HG02981 (cell line): ENCODE measurements around the gene NELFE.
A peak's percentile ranks its signal among the peaks of the same experiment; 100 is the strongest.
"Not testable (repeated sequence)": the region's sequence is repeated elsewhere in the genome, so short reads cannot be mapped to it uniquely, and the experiment has no call there.

ENCODE experiments used
- ATAC-seq: cut with Tn5 transposase; IDR thresholded peaks from one replicate; pipeline ENCODE4 v1.9.1; 2021; ENCODE audit warnings: mild to moderate bottlenecking, moderate library complexity; ENCODE audit not compliant: unreplicated experiment

The NELFE gene

DNA sequence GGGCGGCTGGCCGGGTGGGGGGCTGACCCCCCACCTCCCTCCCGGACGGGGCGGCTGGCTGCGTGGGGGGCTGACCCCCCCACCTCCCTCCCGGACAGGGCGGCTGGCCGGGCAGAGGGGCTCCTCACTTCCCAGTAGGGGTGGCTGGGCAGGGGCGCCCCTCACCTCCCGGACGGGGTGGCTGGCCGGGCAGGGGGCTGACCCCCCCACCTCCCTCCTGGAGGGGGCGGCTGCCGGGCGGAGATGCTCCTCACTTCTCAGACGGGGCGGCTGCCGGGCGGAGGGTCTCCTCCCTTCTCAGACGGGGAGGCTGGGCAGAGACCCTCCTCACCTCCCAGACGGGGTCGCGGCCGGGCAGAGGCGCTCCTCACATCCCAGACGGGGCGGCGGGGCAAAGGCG lies 17.3 kb upstream of the NELFE start:
- ATAC-seq = not testable (repeated sequence)

DNA sequence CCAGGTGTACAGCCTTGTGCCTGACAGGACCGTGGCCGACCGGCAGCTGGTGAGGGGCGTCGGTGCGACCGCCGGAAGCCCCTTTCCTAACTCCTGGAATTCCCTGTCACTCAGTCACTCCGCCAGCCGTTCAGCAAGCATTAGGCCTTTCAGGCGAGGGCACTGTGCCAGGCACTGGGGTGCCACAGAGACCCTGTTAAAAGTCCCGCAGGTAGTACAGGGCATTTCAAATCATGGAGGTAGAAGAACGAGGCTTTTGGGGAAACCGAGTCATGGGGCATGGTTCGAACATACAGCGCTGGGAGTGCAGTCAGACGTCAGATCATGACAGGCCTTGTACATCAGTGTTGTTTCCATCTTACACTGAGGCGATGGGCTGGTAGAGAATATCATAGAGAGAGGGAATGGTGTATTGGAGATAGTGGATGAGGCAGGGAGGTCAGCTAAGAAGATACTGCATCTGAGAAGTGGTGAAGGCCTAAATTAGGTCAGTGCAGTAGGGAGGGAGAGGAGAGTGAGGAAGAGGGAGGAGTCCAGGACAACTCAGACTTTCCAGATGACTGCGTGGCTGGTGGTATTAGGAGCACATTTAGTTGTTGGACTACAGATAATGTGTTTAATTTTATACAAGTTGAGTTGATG lies 14.1 kb upstream of the NELFE start:
- no peak for ATAC-seq

DNA sequence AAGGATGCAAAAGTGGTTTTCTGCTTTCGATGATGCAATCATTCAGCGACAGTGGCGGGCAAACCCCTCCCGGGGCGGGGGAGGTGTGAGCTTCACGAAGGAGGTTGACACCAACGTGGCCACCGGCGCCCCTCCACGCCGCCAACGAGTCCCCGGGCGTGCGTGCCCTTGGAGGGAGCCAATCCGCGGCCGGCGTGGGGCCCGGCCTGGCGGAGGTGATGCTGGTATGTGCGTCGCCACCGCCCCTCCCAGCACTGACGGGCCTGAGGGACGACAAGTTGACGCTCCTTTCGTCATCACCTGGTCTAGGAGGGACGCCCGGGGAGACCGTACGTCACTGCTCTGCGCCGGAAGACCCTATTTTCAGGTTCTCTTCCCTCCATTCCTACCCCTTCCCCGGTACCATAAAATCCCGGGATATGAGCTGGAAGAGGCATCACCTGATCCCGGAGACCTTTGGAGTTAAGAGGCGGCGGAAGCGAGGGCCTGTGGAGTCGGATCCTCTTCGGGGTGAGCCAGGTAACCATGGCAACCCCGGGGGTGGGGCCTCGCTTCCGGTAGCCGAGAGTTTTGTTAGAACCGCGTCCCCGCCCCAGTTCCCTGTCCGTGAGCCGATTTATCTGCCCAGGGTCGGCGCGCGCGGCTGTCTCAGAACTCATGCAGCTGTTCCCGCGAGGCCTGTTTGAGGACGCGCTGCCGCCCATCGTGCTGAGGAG lies 13.4 kb upstream of the NELFE start, which contains the start of gene DXO:
Gene DXO (minus strand): TSS at position 146 of the 716 bp plus-strand sequence. CDS start 463 bp downstream, outside the sequence.
- ATAC-seq = peak; percentile 94

DNA sequence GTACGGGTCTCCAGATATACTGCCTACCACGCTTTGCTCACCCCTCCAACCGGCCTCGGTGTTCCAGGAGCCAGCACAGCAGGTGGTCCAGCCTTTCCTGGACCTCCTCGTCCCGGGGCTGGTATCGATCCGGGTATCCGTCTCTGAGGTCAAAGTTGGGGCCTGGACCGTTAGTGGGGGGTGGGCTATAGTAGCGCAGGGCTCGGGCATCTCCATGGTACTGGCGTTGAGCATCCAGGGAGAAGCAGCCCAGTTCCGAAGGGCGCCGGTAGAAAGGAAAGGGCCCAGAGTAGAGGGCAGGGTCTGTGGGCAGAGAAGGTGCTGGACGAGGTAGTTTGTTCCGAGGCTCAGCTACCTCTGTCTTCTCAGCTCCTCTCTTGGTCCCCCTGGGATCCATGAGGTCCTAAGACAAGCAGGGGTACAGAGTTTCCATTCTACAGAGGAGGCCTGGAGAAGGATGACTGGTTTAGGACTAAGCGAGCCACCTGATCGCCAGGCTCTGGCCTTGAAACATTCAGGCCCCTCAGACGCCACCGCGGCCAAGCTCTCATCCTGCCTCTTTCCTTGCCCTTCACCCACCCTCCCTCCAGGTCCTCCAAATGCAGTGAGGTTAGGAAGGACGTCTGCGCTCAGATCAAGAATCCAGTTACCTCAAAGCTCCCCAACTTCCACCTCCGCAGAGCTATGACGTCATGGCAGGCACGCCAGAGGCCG lies 12.7 kb upstream of the NELFE start:
- ATAC-seq = no peak

DNA sequence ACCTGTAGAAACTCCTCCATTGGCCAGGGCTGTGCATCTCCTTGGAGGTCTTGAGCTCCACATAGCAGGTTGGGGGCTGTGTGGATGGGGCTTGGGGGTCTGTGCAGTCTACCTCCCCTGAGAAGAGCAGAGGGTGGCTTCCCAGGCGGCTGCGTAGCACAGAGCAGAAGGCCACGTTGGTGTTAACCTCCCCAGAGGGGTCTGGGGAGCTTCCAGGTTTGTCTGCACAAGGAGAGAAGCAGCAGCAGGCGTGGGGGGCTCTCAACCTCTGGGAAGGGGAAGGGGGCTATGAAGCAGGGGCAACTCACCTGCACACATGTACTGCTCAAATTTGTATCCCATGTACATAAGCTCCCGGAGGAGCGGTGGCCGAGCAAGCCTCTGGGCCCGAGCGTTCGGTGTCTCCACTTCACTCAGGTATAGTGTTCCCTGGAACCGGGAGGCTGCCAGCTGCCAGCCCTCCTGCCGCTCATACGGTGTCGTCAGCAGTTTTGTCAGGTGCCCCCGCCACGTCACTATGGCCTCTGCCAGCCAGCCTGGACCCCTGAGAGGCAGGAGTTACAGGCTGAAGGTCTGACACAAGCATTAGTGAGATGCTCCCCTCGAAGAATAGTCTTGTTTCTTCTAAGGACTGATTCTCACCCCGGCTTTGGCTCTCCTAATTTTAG lies 12.0 kb upstream of the NELFE start:
- ATAC-seq = no peak

DNA sequence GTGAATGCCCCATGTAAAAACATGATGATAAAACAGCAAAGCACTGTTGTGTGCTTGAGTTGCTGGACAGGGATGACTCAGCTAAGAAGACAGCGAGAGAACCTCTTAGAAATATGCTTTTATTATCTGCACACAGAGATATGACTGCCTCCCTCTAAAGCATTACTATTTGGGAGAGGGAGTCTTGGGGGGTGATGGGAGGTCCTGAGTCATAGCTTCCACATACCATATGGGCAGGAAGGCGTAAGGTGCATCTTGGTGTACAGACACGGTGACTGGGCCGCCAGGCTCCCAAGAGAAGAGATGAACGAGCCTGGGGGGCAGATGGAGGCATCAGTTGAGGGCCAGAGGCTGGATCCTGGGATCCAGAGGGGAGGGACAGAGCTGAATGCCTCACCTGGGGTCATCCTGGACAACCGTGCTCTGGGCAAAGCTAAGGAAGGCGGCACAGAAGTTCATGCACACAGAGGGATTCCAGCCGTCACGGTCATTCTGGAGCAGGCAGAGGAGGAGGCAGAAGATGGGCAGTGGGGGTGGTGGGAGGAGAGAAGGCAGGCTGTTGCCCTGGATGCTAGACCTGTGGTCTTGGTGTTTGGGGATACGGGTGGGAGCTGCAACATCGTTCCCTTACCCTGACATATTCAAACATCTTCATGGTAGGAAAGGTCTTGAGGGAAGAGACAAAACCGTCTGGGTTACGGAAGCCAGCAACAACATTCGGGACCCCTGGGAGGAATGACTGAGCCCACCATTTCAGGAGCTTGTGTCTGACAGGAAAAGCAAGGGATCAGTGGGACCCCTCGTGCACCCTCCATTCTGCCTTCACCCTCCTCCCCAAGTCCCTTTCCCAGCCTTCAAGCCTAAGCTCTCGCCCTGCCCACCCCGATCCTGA lies 11.2 kb upstream of the NELFE start:
- no peak for ATAC-seq

DNA sequence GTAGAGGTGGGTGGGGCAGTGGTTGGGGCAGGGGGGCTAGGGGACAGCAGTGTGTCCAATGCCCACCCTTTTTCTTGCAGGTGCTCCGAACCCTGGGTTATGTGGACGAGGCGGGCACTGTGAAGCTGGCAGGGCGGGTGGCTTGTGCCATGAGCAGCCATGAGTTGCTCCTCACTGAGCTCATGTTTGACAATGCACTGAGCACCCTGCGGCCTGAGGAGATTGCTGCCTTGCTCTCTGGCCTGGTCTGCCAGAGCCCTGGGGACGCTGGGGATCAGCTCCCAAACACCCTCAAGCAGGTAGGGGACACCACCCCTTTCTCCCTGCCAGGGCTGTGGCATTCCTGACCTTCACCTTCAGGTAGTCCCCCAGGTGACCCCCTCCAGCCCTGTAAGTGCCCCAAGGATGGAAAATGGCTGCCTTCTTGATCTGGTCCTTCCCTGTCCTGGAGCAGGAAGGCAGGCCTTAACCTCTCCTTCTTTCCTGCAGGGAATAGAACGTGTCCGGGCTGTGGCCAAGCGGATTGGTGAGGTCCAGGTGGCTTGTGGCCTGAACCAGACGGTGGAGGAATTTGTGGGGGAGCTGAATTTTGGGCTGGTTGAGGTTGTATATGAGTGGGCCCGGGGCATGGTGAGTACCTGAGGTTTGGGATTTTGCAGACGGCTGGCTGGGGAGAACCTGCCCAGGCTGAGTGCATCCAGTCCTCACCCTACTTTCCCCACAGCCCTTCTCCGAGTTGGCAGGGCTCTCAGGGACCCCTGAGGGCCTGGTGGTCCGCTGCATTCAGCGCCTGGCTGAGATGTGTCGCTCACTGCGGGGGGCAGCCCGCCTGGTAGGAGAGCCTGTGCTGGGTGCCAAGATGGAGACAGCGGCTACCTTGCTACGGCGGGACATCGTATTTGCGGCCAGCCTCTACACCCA lies 10.3 kb upstream of the NELFE start:
- ATAC-seq = no peak

DNA sequence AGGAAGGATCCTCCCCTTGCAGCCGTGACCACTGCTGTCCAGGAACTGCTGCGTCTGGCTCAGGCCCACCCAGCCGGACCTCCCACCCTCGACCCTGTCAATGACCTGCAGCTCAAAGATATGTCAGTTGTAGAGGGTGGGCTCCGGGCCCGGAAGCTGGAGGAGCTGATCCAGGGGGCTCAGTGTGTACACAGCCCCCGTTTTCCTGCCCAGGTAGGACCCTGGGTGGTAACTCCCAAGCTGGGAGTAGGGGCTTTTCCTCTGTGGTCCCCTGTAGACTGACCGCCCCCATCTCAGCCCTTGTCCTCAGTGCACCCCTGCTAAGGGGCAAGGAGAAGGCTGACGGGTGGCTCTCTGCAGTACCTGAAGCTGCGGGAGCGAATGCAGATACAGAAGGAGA lies 9.6 kb upstream of the NELFE start:
- no peak for ATAC-seq

DNA sequence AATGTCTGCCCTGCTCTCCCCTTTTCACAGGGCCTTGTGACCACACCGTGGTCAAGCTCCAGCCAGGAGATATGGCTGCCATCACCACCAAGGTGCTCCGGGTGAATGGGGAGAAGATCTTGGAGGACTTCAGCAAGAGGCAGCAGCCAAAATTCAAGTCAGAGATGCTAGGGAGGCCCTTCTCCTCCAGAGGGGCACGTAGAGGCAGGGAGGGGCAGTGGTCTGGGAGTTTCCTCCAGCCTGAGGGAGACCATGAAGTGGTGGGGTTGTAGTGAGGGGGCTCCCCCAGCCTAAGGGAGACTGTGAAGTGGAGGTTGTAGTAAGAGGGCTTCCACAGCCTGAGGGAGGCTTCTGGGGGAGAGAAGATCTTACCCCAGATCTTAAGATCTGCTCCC lies 9.2 kb upstream of the NELFE start:
- ATAC-seq = no peak

DNA sequence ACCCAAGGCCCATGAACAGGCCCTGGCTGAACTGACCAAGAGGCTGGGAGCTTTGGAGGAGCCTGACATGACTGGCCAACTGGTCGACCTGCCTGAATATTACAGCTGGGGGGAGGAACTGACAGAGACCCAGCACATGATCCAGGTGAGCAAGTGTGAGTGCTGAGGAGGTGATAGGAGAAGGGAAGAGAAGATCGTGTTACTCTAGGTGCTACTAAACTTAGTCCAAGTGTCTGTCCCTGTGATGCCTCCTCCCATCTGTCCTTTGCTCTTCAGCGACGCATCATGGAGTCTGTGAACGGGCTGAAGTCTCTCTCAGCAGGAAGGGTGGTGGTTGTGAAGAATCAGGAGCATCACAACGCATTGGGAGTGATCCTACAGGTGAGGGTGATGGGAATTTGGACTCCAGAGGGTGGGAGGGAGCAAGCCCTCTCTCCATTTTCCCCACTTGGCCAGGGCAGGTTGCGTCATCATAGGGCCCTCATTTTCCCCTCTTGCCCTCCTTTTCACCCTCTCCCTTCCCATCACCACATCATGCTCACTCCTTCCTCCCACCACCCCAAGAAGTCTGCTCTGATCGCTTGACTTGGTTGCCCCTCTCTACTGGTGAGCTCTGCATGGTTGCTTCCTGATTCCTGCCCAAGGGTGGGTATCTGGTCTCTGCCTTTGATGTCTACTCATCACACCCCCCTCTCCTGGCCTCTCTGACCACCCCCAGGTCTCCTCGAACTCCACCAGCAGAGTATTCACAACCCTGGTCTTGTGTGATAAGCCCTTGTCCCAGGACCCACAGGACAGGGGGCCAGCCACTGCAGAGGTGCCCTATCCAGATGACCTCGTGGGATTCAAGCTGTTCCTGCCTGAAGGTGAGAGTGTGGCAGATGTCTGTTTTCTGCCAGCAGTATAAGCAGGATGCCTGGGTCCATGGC lies 8.5 kb upstream of the NELFE start:
- no peak for ATAC-seq

DNA sequence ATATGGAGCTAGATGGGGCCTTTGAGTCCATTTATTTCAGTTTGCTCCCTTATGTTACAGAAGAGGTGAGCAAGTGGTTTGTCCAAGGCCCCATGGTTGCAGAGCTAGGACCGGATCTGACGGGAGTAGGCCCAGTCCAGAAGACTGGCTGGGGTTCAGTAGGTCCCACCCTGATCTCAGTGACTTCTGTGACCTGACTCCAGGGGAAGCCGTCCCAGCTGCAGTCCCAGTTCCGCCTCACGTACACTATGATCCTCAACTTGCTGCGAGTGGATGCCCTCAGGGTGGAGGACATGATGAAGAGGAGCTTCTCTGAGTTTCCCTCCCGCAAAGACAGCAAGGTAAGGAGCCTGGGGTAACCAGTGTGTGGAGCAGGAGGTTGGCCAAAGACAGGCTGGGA lies 7.7 kb upstream of the NELFE start:
- ATAC-seq = no peak

DNA sequence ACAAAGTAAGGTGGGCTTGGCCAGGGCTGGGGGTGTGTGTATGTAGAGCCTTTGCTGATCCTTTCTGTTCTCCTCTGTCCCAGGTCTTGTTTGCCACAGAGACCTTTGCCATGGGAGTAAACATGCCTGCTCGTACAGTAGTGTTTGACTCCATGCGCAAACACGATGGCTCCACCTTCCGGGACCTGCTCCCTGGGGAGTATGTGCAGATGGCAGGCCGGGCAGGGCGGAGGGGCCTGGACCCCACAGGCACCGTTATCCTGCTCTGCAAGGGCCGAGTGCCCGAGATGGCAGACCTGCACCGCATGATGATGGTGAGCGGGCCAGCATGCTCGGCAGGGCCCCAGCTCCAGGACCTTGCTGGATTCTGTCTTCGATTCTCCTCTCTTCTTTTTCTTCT lies 6.9 kb upstream of the NELFE start:
- ATAC-seq = no peak

DNA sequence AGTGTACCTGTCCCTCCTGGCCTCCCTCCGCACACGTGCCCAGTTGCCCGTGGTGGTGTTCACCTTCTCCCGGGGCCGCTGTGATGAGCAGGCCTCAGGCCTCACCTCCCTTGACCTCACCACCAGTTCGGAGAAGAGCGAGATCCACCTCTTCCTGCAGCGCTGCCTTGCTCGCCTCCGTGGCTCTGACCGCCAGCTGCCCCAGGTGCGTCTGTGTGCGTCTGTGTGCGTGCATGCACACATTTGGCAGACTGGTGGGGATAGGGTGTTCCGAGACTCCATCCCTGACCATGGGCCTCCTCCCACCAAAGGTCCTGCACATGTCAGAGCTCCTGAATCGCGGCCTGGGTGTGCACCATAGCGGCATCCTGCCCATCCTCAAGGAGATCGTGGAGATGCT lies 5.2 kb upstream of the NELFE start:
- no peak for ATAC-seq

DNA sequence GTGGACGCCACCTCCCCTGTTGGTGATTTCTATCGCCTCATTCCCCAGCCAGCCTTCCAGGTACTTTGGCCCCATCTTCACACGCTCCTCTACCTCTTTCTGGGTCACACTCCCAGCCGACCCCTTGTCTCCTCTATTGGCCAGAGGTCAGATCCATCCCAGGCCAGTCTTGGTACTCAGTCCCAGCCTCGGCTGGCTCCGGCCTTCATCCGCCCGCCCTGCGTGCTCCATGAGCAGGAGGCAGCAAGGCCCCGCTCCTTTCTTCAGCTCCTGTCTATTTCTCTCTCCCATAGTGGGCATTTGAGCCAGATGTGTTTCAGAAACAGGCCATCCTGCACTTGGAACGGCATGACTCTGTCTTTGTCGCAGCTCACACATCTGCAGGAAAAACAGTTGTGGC lies 2.8 kb upstream of the NELFE start:
- no peak for ATAC-seq

DNA sequence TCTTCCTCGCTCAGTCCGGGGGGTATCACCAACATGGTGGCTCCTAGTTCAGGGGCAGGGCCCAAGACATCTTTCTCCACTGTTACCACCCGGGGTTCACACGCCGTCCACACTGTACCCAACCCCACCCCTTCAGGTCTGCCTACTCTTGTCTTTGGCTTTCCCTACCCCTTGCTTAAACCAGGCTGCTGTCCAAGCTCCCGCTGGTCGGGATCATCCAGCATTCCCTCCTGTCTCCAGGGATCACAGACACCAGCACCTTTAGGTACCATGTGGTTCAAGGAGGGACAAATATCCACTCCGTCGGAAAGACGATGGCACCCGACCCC lies 395 bp downstream of the NELFE start:
- no peak for ATAC-seq

DNA sequence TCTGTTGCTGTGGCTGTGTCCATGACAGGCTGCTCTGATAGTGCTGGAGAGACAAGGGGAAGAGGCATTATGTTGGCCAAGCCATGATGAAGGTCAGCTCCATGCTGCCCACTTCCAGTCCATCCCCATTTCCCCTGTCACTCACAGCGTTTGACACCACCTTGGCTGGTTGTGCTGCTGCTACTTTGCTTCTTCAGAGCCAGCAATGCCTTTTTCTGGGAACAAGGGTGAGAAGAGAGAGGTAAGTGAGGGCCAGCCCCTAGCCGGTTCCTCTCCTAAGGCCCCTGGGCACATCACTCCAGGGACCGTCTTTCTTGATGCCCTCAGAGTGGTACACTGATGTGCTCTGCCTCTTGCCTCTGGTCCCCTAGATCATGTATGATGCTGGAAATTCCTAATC lies 2.0 kb downstream of the NELFE start:
- no peak for ATAC-seq

DNA sequence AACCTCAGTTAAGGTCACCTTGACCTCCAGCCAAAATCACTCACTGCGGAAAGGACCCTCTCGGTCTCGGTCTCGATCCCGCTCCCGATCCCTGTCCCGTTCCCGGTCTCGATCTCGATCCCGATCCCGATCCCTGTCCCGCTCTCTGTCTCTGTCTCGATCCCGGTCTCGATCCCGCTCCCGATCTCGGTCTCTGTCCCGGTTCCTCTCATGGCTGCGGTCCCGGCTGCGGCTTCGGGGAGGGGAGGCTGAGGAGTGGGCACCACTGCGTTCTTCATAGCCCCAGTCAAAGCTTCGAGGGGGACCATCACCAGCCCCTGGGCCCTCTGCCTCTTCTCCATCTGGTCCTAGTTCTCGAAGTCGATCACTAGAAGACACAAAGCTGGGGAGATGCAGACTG lies 4.3 kb downstream of the NELFE start:
- ATAC-seq = no peak

DNA sequence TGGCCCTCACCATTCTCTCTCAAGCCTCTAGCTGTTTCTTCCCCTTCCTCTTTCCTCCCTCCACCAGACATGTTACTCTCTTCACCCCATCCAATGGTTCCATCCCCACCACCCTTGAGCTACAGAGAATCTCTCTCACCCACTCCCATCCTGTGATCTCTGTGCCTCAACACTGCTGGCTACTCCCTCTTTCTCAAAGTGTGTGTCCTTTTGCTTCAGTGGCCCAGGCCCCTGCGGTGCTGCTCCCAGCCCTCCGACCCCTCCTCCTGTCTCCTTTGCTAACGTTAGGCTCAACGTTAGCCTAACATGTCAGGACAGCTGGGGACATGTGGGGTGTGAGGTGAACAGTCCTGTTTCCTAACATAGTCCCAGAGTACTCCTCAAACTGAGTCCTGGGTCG lies 5.9 kb downstream of the NELFE start:
- no peak for ATAC-seq
